Activated naive CD8-positive, alpha-beta T cell treated with anti-CD3 and anti-CD28 coated beads for 36 hours (primary cell): ENCODE results near the gene MXRA7. TPM values are rescaled to one million over a fixed set of nuclear protein-coding genes. Genes with fewer than 3 reads are reported as not detected.
"Not testable (repeated sequence)": the region's sequence is repeated elsewhere in the genome, so short reads cannot be mapped to it uniquely, and the experiment has no call there.

Experiments used
- DNase-seq: peaks from one replicate; pipeline ENCODE4 v3.0.0; 2021
- H3K27ac Mint-ChIP-seq: one replicate; pipeline ENCODE4 v1.8.0; 2022; ENCODE audit warnings: mild to moderate bottlenecking, moderate library complexity, mixed read lengths
- H3K27me3 Mint-ChIP-seq: one replicate; pipeline ENCODE4 v1.8.0; 2022; ENCODE audit warnings: mild to moderate bottlenecking, mixed read lengths
- H3K36me3 Mint-ChIP-seq: one replicate; pipeline ENCODE4 v1.8.0; 2021; ENCODE audit warnings: mild to moderate bottlenecking, mixed read lengths
- H3K4me1 Mint-ChIP-seq: one replicate; pipeline ENCODE4 v1.8.0; 2021; ENCODE audit warnings: mixed read lengths
- H3K4me3 Mint-ChIP-seq: one replicate; pipeline ENCODE4 v1.8.0; 2022; ENCODE audit warnings: mild to moderate bottlenecking, moderate library complexity, mixed read lengths
- H3K9me3 Mint-ChIP-seq: one replicate; pipeline ENCODE4 v1.8.0; 2022; ENCODE audit warnings: mixed read lengths
- total RNA-seq, 2 experiments: library from RNA; stranded (reverse); gene quantifications; one replicate each; pipeline ENCODE4 v1.2.3, GENCODE V29; 2021

MXRA7 gene
- total RNA-seq, 2 experiments from 2014 or later = 13.7 to 14.8 TPM

- Mint-ChIP-seq H3K4me3 (no peak within 1 kb of the TSS), H3K36me3 (no peaks in the 10 kb centered on the region), H3K27me3 (no peaks in the 10 kb centered on the region), H3K27ac (no peak within 1 kb of the TSS), H3K9me3 (peaks cover 3% of the 10 kb centered on the region), H3K4me1 (peaks cover 17% of the 10 kb centered on the region)
- DNase-seq = no peak
Observed at GRCh38 chr17:76643553-76644148, 67.1 kb downstream of the MXRA7 start, which contains the start of gene ST6GALNAC1. ST6GALNAC1 (minus strand) TSS chr17:76643757; CDS start chr17:76643638, 119 bp downstream.

GRCh38 chr17:76642994-76643393, 67.8 kb downstream of the MXRA7 start:
- peaks cover 3% of the 10 kb centered on the region for H3K9me3 Mint-ChIP-seq

GRCh38 chr17:76642032-76642561, 68.7 kb downstream of the MXRA7 start:
- Mint-ChIP-seq H3K27ac (no peak overlapping the region), H3K4me3 (no peak overlapping the region), H3K4me1 (peaks cover 17% of the 10 kb centered on the region), H3K27me3 (no peaks in the 10 kb centered on the region), H3K9me3 (peaks cover 3% of the 10 kb centered on the region), H3K36me3 (no peaks in the 10 kb centered on the region)
- DNase-seq = no peak

More at GRCh38 chr17:76642994-76643393, 67.8 kb downstream of the MXRA7 start:
- H3K36me3 Mint-ChIP-seq = no peaks in the 10 kb centered on the region
- no peak overlapping the region for H3K27ac Mint-ChIP-seq
- H3K4me3 Mint-ChIP-seq = no peak overlapping the region
- no peak for DNase-seq
- H3K4me1 Mint-ChIP-seq = peaks cover 17% of the 10 kb centered on the region
- no peaks in the 10 kb centered on the region for H3K27me3 Mint-ChIP-seq

GRCh38 chr17:76641501-76641900, 69.3 kb downstream of the MXRA7 start:
- DNase-seq = no peak
- peaks cover 17% of the 10 kb centered on the region for H3K4me1 Mint-ChIP-seq

GRCh38 chr17:76640550-76641380, 70.0 kb downstream of the MXRA7 start:
- H3K27me3 Mint-ChIP-seq = no peaks in the 10 kb centered on the region
- peaks cover 17% of the 10 kb centered on the region for H3K4me1 Mint-ChIP-seq
- no peak overlapping the region for H3K27ac Mint-ChIP-seq
- no peak for DNase-seq
- H3K9me3 Mint-ChIP-seq = no peaks in the 10 kb centered on the region
- H3K4me3 Mint-ChIP-seq = no peak overlapping the region
- no peaks in the 10 kb centered on the region for H3K36me3 Mint-ChIP-seq

More at GRCh38 chr17:76641501-76641900, 69.3 kb downstream of the MXRA7 start:
- Mint-ChIP-seq H3K4me3 (no peak overlapping the region), H3K27me3 (no peaks in the 10 kb centered on the region), H3K27ac (no peak overlapping the region), H3K9me3 (peaks cover 1% of the 10 kb centered on the region), H3K36me3 (no peaks in the 10 kb centered on the region)

- no peak for DNase-seq
- no peak overlapping the region for H3K4me3 Mint-ChIP-seq
- H3K27ac Mint-ChIP-seq = no peak overlapping the region
- H3K36me3 Mint-ChIP-seq = no peaks in the 10 kb centered on the region
- H3K27me3 Mint-ChIP-seq = no peaks in the 10 kb centered on the region
- H3K9me3 Mint-ChIP-seq = no peaks in the 10 kb centered on the region
- peaks cover 8% of the 10 kb centered on the region for H3K4me1 Mint-ChIP-seq
Observed at GRCh38 chr17:76638263-76638662, 72.5 kb downstream of the MXRA7 start.

GRCh38 chr17:76636486-76637206, 74.1 kb downstream of the MXRA7 start:
- H3K4me1 Mint-ChIP-seq, H3K27ac Mint-ChIP-seq, DNase-seq, H3K4me3 Mint-ChIP-seq, H3K9me3 Mint-ChIP-seq, H3K36me3 Mint-ChIP-seq, H3K27me3 Mint-ChIP-seq: not testable (repeated sequence)

GRCh38 chr17:76635659-76636360, 75.0 kb downstream of the MXRA7 start:
- no peak overlapping the region for H3K4me3 Mint-ChIP-seq
- H3K4me1 Mint-ChIP-seq = no peaks in the 10 kb centered on the region
- DNase-seq = no peak
- H3K36me3 Mint-ChIP-seq = no peaks in the 10 kb centered on the region
- no peak overlapping the region for H3K27ac Mint-ChIP-seq
- H3K27me3 Mint-ChIP-seq = no peaks in the 10 kb centered on the region
- no peaks in the 10 kb centered on the region for H3K9me3 Mint-ChIP-seq

GRCh38 chr17:76635039-76635438, 75.7 kb downstream of the MXRA7 start:
- H3K27ac Mint-ChIP-seq = no peak overlapping the region
- H3K9me3 Mint-ChIP-seq = no peaks in the 10 kb centered on the region
- H3K27me3 Mint-ChIP-seq = no peaks in the 10 kb centered on the region
- no peaks in the 10 kb centered on the region for H3K4me1 Mint-ChIP-seq
- H3K36me3 Mint-ChIP-seq = no peaks in the 10 kb centered on the region
- no peak overlapping the region for H3K4me3 Mint-ChIP-seq
- no peak for DNase-seq

DNA sequence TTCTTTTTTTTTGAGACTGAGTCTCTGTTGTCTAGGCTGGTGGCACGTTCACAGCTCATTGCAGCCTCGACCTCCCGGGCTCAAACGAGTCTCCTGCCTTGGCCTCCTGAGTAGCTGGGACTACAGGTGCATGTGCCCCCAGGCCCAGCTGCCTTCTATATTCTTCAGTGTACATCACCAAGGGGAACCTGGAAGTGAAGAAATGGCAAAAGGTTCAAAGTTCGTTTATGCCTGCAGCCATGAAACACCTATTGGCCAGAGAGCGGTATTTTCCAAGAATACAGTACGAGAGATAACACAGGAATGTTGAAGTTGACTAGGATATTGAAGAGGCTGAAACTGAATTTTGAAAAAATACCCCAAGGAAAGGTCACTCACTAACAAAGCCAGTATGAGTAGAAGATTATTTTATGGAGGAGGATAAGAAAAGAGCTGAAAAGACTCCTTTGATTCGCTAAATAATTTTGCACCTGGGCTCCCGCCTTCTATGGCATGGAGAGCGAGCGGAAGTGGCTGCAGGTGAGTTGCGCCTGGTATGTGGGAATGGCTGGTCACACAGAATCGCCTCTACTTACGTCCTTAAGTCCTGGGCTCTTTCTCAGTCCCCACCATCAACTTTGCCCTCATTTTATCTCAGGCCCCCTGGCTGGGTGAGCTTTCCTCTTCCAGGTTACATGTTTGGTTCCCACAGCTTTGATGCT, 77.0 kb downstream of the MXRA7 start:
- Mint-ChIP-seq H3K27ac (no peak overlapping the region), H3K27me3 (no peaks in the 10 kb centered on the region), H3K4me3 (no peak overlapping the region), H3K4me1 (no peaks in the 10 kb centered on the region), H3K36me3 (no peaks in the 10 kb centered on the region), H3K9me3 (no peaks in the 10 kb centered on the region)
- DNase-seq = no peak

GRCh38 chr17:76631821-76632565, 78.8 kb downstream of the MXRA7 start:
- Mint-ChIP-seq H3K9me3 (no peaks in the 10 kb centered on the region), H3K27ac (no peak overlapping the region), H3K4me1 (no peaks in the 10 kb centered on the region), H3K4me3 (no peak overlapping the region), H3K27me3 (no peaks in the 10 kb centered on the region), H3K36me3 (no peaks in the 10 kb centered on the region)
- DNase-seq = no peak

DNA sequence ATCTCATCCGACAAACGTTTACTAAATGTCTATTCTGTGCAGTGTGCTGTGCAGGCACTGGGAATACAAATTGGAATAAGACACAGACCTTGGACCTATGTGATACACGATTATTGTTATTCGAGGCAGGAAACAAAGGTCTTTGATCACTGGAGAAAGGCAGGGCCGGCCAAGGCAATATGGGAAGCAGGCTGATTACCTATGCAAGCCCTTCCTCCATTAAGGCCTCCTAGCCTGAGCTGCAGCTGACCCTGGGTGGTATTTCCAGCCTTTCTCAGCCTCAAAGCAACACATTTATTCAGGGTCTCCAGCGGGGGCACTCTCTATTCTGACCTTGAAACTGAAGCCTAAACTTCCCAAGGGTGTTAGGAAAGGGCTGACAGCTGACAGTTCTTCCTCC, 80.6 kb downstream of the MXRA7 start:
- H3K4me3 Mint-ChIP-seq = no peak overlapping the region
- H3K27me3 Mint-ChIP-seq = no peaks in the 10 kb centered on the region
- H3K27ac Mint-ChIP-seq = no peak overlapping the region
- no peaks in the 10 kb centered on the region for H3K4me1 Mint-ChIP-seq
- H3K36me3 Mint-ChIP-seq = no peaks in the 10 kb centered on the region
- no peak for DNase-seq
- H3K9me3 Mint-ChIP-seq = no peaks in the 10 kb centered on the region
